Panc1 (cell line): ENCODE results near the gene ZC3H7B.

Experiments
- CTCF ChIP-seq: fragments of 450-650 bp; IDR thresholded peaks from 2 replicates; pipeline ENCODE4 v1.5.1; 2017; ENCODE audit warnings: mild to moderate bottlenecking
- TCF7L2 ChIP-seq: IDR thresholded peaks from 2 replicates; pipeline ENCODE4 v1.6.1; 2011; ENCODE audit warnings: mild to moderate bottlenecking, low read depth, low read length, inconsistent platforms

GRCh38 chr22:41257696-41258095 is 43.6 kb upstream of the ZC3H7B start:
- TF ChIP-seq CTCF (no peak), TCF7L2 (no peak)
